K562 (cell line): ENCODE data around the gene PLA2G7. TPM values are rescaled to one million over a fixed set of nuclear protein-coding genes. Genes with fewer than 3 reads are reported as not detected.

Experiments used
- ATAC-seq: fragments of 200-7000 bp; cut with Tn5 transposase; 3 replicates; pipeline ENCODE4 v1.9.1; 2020; ENCODE audit warnings: moderate library complexity
- BruUV-seq: library from RNA; stranded (reverse); fragments of 400-500 nt; replicated peaks from 2 replicates; lab custom pipeline; 2021; lab: Mats Ljungman, UMichigan
- CTCF ChIA-PET: fragments of 300-600 bp; formaldehyde crosslinking; extraction: SDS; loops from one replicate; lab custom pipeline; 2021; ENCODE audit warnings: low intra/inter-chr PET ratio; lab: Yijun Ruan, JAX
- POLR2A ChIA-PET: fragments of 300-600, 350-650 bp; sonication (Branson Sonifier 250); formaldehyde crosslinking; extraction: SDS; loops from one replicate; lab custom pipeline; 2021; ENCODE audit warnings: antibody characterized with exemption, inconsistent platforms; lab: Yijun Ruan, JAX
- DNase-seq, 4 experiments: peaks; one replicate each; pipeline versions ENCODE4 v3.0.0 to v3.0.0-alpha.2; 2011 to 2018; ENCODE audit warnings: low spot score in 3 of 4, mixed read lengths in 3 of 4; ENCODE audit errors: extremely low read depth in 1 of 4
- FAIRE-seq: peaks from 2 replicates; lab custom pipeline; 2011; peaks lifted over from hg19 to GRCh38; lab: Jason Lieb, UNC
- H2AFZ ChIP-seq: 2 replicates; pipeline ENCODE4 v1.6.0; 2011; ENCODE audit warnings: low read depth, low read length, control low read depth, inconsistent platforms
- H3K27ac ChIP-seq: fragments of 200-600 bp; 3 replicates; pipeline ENCODE4 v1.8.0; 2011; ENCODE audit warnings: low read depth, mild to moderate bottlenecking, control low read depth, inconsistent platforms, low read length, moderate library complexity, mixed read lengths; ENCODE audit errors: extremely low read depth
- H3K27me3 ChIP-seq, 2 experiments: fragments of 300-600 bp in 1 of 2; 2 replicates in 1 of 2; 3 replicates in 1 of 2; pipeline versions ENCODE4 v1.6.0 to v1.8.0; 2011; ENCODE audit warnings: inconsistent platforms in 2 of 2, low read length in 2 of 2, mild to moderate bottlenecking in 1 of 2, mixed read lengths in 1 of 2, moderate library complexity in 1 of 2; ENCODE audit not compliant: control insufficient read depth in 2 of 2, insufficient read depth in 2 of 2
- H3K36me3 ChIP-seq: fragments of 300-600 bp; 3 replicates; pipeline ENCODE4 v1.8.0; 2011; ENCODE audit warnings: mild to moderate bottlenecking, low read length, inconsistent platforms; ENCODE audit not compliant: control insufficient read depth, insufficient read depth
- H3K4me1 ChIP-seq, 2 experiments: fragments of 200-600 bp in 1 of 2; replicated peaks in 1 of 2; 2 replicates in 1 of 2; 3 replicates in 1 of 2; pipeline versions ENCODE4 v1.5.1 to v1.8.0; 2011; ENCODE audit warnings: inconsistent platforms in 2 of 2, low read length in 2 of 2, mild to moderate bottlenecking in 1 of 2, mixed read lengths in 1 of 2, moderate library complexity in 1 of 2; ENCODE audit not compliant: control insufficient read depth in 2 of 2, insufficient read depth in 2 of 2
- H3K4me2 ChIP-seq: 2 replicates; pipeline ENCODE4 v1.6.1; 2011; ENCODE audit warnings: low read length, control low read depth, inconsistent platforms, mixed read lengths; ENCODE audit not compliant: insufficient read depth
- H3K4me3 ChIP-seq: fragments of 200-600 bp; sonication (generic), shearing (Covaris generic); 2 replicates; pipeline ENCODE4 v1.5.1; 2016; ENCODE audit warnings: control low read depth, inconsistent platforms
- H3K79me2 ChIP-seq: fragments of 200-600 bp; 3 replicates; pipeline ENCODE4 v1.8.0; 2011; ENCODE audit warnings: low read length, inconsistent platforms; ENCODE audit not compliant: control insufficient read depth, insufficient read depth
- H3K9ac ChIP-seq, 2 experiments: 2 replicates each; pipeline versions ENCODE4 v1.6.0 to v1.6.1; 2011; ENCODE audit warnings: low read depth in 2 of 2, low read length in 2 of 2, control low read depth in 1 of 2, inconsistent platforms in 1 of 2, mild to moderate bottlenecking in 1 of 2, mixed read lengths in 1 of 2; ENCODE audit not compliant: insufficient read depth in 1 of 2
- H3K9me1 ChIP-seq: one replicate; pipeline ENCODE4 v1.6.0; 2011; ENCODE audit warnings: inconsistent platforms, mild to moderate bottlenecking, low read length, moderate library complexity; ENCODE audit not compliant: control insufficient read depth, insufficient read depth
- H3K9me3 ChIP-seq: replicated peaks from 2 replicates; pipeline ENCODE4 v1.5.1; 2011; ENCODE audit warnings: low read depth, low read length, inconsistent platforms; ENCODE audit not compliant: control insufficient read depth, insufficient read depth
- H4K20me1 ChIP-seq: replicated peaks from 2 replicates; pipeline ENCODE4 v1.6.1; 2011; ENCODE audit warnings: low read length, inconsistent platforms, mixed read lengths; ENCODE audit not compliant: control insufficient read depth, insufficient read depth
- ARHGAP35 ChIP-seq: fragments of 450-650 bp; IDR thresholded peaks from 2 replicates; pipeline ENCODE4 v1.6.1; 2018; ENCODE audit not compliant: partially characterized antibody
- BDP1 ChIP-seq: IDR thresholded peaks from 3 replicates; pipeline ENCODE4 v1.6.1; 2011; ENCODE audit not compliant: insufficient read length, insufficient read depth
- CAMTA2 ChIP-seq: fragments of 250-450 bp; sonication (Bioruptor Pico); conservative IDR thresholded peaks from 2 replicates; pipeline ENCODE4 v1.5.1; 2022
- CBFB ChIP-seq: sonication (generic); formaldehyde crosslinking; IDR thresholded peaks from 2 replicates; pipeline ENCODE4 v1.4.0; 2020; ENCODE audit warnings: mild to moderate bottlenecking, missing genetic modification reagents
- CBX1 ChIP-seq: sonication (generic); IDR thresholded peaks from 2 replicates; pipeline ENCODE4 v1.6.1; 2016; ENCODE audit warnings: antibody characterized with exemption, low read depth, mild to moderate bottlenecking
- FOXM1 ChIP-seq, 2 experiments: fragments of 450-650 bp in 1 of 2; sonication (generic) in 1 of 2; formaldehyde crosslinking in 1 of 2; IDR thresholded peaks; 2 replicates each; pipeline versions ENCODE4 v1.6.1 to v1.9.0; 2017 to 2022; ENCODE audit warnings: low read depth in 2 of 2, mild to moderate bottlenecking in 2 of 2, missing genetic modification reagents in 1 of 2, moderate library complexity in 1 of 2
- HDGF ChIP-seq: fragments of 450-650 bp; IDR thresholded peaks from 2 replicates; pipeline ENCODE4 v1.6.1; 2016
- KDM5B ChIP-seq: fragments of 200-600 bp; sonication (generic); IDR thresholded peaks from 2 replicates; pipeline ENCODE4 v1.6.1; 2012; ENCODE audit warnings: low read depth, mild to moderate bottlenecking, moderate library complexity, low read length, control low read depth, inconsistent platforms; ENCODE audit not compliant: insufficient replicate concordance
- MAZ ChIP-seq, 2 experiments: fragments of 450-650 bp in 1 of 2; sonication (generic) in 1 of 2; formaldehyde crosslinking; IDR thresholded peaks in 1 of 2; conservative IDR thresholded peaks in 1 of 2; 2 replicates each; pipeline versions ENCODE4 v1.4.0 to v1.5.0; 2020; ENCODE audit warnings: mild to moderate bottlenecking in 1 of 2, missing genetic modification reagents in 1 of 2
- NR2C1 ChIP-seq, 2 experiments: fragments of 450-650 bp; IDR thresholded peaks; 2 replicates each; pipeline ENCODE4 v1.6.1; 2017; ENCODE audit warnings: mild to moderate bottlenecking in 2 of 2, antibody characterized with exemption in 1 of 2, inconsistent platforms in 1 of 2, missing compliant biosample characterization in 1 of 2, missing genetic modification characterization in 1 of 2
- RBM22 ChIP-seq: fragments of 200-400 bp; formaldehyde crosslinking; IDR thresholded peaks from 2 replicates; pipeline ENCODE4 v1.6.1; 2018; ENCODE audit warnings: low read length, low read depth; ENCODE audit not compliant: poor library complexity, severe bottlenecking
- SMAD1 ChIP-seq: fragments of 150-350 bp; IDR thresholded peaks from 2 replicates; pipeline ENCODE4 v1.6.1; 2014; ENCODE audit warnings: low read length, low read depth; ENCODE audit not compliant: partially characterized antibody
- SMARCE1 ChIP-seq: fragments of 450-650 bp; IDR thresholded peaks from 2 replicates; pipeline ENCODE4 v1.7.1; 2016; ENCODE audit warnings: mild to moderate bottlenecking
- SNRNP70 ChIP-seq: fragments of 200-400 bp; formaldehyde crosslinking; optimal IDR thresholded peaks from 2 replicates; pipeline ENCODE3; 2017; ENCODE audit warnings: low read depth, low read length
- WGBS: fragments of 100-300 bp; shearing (Covaris generic); methylation state at CpG from one replicate; pipeline ENCODE4 v1.1.6; 2016; ENCODE audit warnings: low coverage, mixed read lengths; ENCODE audit not compliant: insufficient coverage; ENCODE audit errors: missing lambda C conversion rate; 5-methylcytosine and 5-hydroxymethylcytosine counted together
- in situ Hi-C: fragments of 300-500 bp; cut with MboI; formaldehyde crosslinking; loops from 4 replicates; pipeline ENCODE4 v1.15.0; 2018; ENCODE audit warnings: inconsistent platforms, mixed read lengths
- intact Hi-C: fragments of 100-400 bp; cut with micrococcal nuclease; formaldehyde crosslinking; loops from 2 replicates; pipeline ENCODE4 v1.14.2; 2022
- polyA plus RNA-seq, 8 experiments: library from polyadenylated mRNA; depleted of rRNA in 4 of 8; stranded (reverse) in 5 of 8; unstranded in 3 of 8; fragments of >200 nt; fragmentation: Nextera tagmentation in 2 of 8; fragmentation: Illumina TruSeq in 1 of 8; extraction: Ambion mirVana in 2 of 8; extraction: Trizol in 1 of 8; gene quantifications; 2 replicates each; pipeline versions ENCODE4 v1.2.1 to v1.2.3, GENCODE V29; 2011 to 2014; ENCODE audit warnings: inconsistent platforms in 1 of 8, missing spikeins in 1 of 8
- total RNA-seq, 7 experiments: library from RNA; depleted of rRNA in 6 of 7; stranded (reverse); fragments of >200 nt in 6 of 7; fragmentation: Illumina TruSeq in 2 of 7; extraction: Trizol in 2 of 7; gene quantifications; 2 replicates each; pipeline versions ENCODE4 v1.2.1 to v1.2.3, GENCODE V29; 2011 to 2021; ENCODE audit warnings: low replicate concordance in 1 of 7
- TF ChIP-seq, protein P1 (sequence below), 2 experiments: fragments of 450-650 bp in 1 of 2; IDR thresholded peaks; 2 replicates each; pipeline ENCODE4 v1.6.1; 2011 to 2017; ENCODE audit warnings: low read depth in 2 of 2, antibody characterized with exemption in 1 of 2, borderline replicate concordance in 1 of 2, low read length in 1 of 2, mild to moderate bottlenecking in 1 of 2, mixed read lengths in 1 of 2; ENCODE audit not compliant: control insufficient read depth in 1 of 2

PLA2G7 gene
- total and polyA plus RNA-seq, 9 of the 15 experiments (the other 6 are each of a cell fraction or from before 2014, with no cell fraction given) = not detected

DNA sequence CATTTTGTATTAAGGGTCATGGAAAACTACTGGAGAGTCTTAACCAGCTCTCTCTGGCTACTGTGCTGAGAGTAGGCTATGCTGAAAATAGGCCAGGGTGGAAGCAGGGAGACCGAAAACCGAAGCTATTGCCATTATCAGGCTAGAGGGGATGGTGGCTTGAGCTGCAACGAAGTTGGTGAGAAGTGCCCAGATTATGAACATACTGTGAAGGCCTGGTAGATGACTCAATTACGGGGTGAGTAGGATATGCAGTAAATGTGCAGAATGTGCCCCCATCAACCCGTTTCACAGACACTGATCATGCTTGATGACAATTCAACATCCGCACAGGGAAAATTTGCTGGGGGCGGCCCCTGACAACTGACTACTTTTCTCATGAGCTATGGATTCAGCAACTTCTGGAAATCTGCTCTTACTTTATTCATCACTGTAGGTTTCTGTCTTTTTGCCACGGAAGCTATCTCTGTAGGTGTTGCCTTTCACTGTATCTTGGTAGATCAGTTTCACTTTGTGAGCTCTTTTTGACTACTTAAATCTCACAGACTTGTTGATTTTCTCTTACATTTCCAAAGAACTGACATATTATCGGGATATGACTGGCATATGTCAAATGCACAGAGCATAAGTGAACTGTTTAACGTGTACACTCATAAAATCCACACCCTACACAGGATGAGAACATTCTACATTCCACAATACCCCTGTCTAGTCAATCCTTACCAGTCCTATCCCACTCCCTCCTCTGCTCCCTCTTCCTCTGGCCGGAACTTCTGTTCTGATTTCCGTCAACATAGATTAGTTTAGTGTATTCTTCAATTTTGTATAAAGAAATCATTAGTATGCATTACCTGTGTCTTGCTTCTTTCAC lies 42.5 kb upstream of the PLA2G7 start:
- in situ Hi-C loops (no loop called here), intact Hi-C loops (no loop called here)
- Histone ChIP-seq H3K27ac (no peak overlapping the region), H2AFZ (no peak overlapping the region), H3K27me3 (peaks cover 0 to 11% of the 10 kb centered on the region in 2 experiments; a peak in 1 of 5 replicates), H3K4me1 (peaks cover 0 to 4% of the 10 kb centered on the region in 2 experiments; a peak in 1 of 5 replicates), H3K4me2 (no peak overlapping the region), H3K9ac (no peak overlapping the region), H3K9me1 (no peaks in the 10 kb centered on the region), H4K20me1 (no peaks in the 10 kb centered on the region), H3K9me3 (no peaks in the 10 kb centered on the region), H3K4me3 (no peak overlapping the region), H3K36me3 (no peaks in the 10 kb centered on the region), H3K79me2 (no peaks in the 10 kb centered on the region)
- WGBS = 2% methylated on average over 12 of the region's 12 CpGs
- no TSS peak for BruUV-seq
- DNase-seq = no peak
- POLR2A ChIA-PET = interaction anchor here (0.6 kb wide), 3 partner anchors 9 to 486 kb away, joined by 3 to 4 read pairs (median 3); no protein-coding TSS in a partner anchor
- CTCF ChIA-PET = no interaction called here
- no peak for FAIRE-seq
- ATAC-seq = no peak
- TF ChIP-seq CAMTA2 (CRISPR knock-in tag) = no peak
- no peak for TF ChIP-seq HDGF
- TF ChIP-seq SNRNP70 = no peak
- TF ChIP-seq NR2C1 (IDR thresholded peaks at IDR 0.05) = no peak
- TF ChIP-seq NR2C1 (tag; IDR thresholded peaks at IDR 0.05) = no peak
- no peak for TF ChIP-seq FOXM1 (IDR thresholded peaks at IDR 0.05; ENCODE audit: low read depth)
- no peak for TF ChIP-seq FOXM1 (CRISPR knock-in tag; IDR thresholded peaks at IDR 0.05; ENCODE audit: low read depth)
- no peak for TF ChIP-seq CBFB (CRISPR knock-in tag)
- TF ChIP-seq RBM22 = no peak
- no peak for TF ChIP-seq SMAD1
- TF ChIP-seq KDM5B = no peak
- TF ChIP-seq, protein P1, sequence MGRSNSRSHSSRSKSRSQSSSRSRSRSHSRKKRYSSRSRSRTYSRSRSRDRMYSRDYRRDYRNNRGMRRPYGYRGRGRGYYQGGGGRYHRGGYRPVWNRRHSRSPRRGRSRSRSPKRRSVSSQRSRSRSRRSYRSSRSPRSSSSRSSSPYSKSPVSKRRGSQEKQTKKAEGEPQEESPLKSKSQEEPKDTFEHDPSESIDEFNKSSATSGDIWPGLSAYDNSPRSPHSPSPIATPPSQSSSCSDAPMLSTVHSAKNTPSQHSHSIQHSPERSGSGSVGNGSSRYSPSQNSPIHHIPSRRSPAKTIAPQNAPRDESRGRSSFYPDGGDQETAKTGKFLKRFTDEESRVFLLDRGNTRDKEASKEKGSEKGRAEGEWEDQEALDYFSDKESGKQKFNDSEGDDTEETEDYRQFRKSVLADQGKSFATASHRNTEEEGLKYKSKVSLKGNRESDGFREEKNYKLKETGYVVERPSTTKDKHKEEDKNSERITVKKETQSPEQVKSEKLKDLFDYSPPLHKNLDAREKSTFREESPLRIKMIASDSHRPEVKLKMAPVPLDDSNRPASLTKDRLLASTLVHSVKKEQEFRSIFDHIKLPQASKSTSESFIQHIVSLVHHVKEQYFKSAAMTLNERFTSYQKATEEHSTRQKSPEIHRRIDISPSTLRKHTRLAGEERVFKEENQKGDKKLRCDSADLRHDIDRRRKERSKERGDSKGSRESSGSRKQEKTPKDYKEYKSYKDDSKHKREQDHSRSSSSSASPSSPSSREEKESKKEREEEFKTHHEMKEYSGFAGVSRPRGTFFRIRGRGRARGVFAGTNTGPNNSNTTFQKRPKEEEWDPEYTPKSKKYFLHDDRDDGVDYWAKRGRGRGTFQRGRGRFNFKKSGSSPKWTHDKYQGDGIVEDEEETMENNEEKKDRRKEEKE (IDR thresholded peaks at IDR 0.05; ENCODE audit: borderline replicate concordance in 1 of 2, control insufficient read depth in 1 of 2, low read depth in 2 of 2, low read length in 1 of 2) = no peak
- no peak for TF ChIP-seq CBX1
- TF ChIP-seq SMARCE1 = no peak
- no peak for TF ChIP-seq BDP1
- TF ChIP-seq MAZ (CRISPR knock-in tag; conservative IDR thresholded peaks at IDR 0.05 in 1 of 2, IDR thresholded peaks at IDR 0.05 in 1 of 2) = no peak
- TF ChIP-seq ARHGAP35 = no peak
